ENCODE results near the gene GHITM.

DNA sequence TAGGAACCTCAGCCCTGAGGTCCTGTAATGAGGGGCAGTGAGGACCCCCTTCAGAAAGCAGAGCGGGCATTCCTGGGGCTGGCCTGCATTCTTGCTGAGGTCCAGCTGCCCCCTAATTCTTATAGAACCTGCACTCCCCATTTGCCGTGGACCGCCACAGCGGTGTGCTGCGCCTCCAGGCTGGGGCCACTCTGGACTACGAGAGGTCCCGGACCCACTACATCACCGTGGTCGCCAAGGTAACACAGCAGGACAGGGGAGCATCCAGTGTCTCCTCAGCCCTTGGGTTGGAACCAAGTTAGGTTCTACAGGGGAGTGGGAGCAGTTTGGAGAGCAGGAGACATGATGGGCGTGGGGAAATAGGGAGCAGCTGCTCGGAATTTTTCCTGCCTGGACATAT is 62.4 kb downstream of the GHITM start:
- TF ChIP-seq, protein P1, sequence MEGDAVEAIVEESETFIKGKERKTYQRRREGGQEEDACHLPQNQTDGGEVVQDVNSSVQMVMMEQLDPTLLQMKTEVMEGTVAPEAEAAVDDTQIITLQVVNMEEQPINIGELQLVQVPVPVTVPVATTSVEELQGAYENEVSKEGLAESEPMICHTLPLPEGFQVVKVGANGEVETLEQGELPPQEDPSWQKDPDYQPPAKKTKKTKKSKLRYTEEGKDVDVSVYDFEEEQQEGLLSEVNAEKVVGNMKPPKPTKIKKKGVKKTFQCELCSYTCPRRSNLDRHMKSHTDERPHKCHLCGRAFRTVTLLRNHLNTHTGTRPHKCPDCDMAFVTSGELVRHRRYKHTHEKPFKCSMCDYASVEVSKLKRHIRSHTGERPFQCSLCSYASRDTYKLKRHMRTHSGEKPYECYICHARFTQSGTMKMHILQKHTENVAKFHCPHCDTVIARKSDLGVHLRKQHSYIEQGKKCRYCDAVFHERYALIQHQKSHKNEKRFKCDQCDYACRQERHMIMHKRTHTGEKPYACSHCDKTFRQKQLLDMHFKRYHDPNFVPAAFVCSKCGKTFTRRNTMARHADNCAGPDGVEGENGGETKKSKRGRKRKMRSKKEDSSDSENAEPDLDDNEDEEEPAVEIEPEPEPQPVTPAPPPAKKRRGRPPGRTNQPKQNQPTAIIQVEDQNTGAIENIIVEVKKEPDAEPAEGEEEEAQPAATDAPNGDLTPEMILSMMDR (IDR thresholded peaks at IDR 0.05 in 8 of 11, conservative IDR thresholded peaks at IDR 0.05 in 3 of 11) = no peak
- no peak for TF ChIP-seq POLR2AphosphoS5 (IDR thresholded peaks at IDR 0.05)

All from spleen (tissue), 7 donors.